GM19023 (cell line): ENCODE results near the gene ABHD2.

ENCODE experiments used
- ATAC-seq: cut with Tn5 transposase; IDR thresholded peaks from one replicate; pipeline ENCODE4 v1.9.1; 2021; ENCODE audit warnings: mild to moderate bottlenecking, moderate library complexity; ENCODE audit not compliant: unreplicated experiment

The ABHD2 gene

DNA sequence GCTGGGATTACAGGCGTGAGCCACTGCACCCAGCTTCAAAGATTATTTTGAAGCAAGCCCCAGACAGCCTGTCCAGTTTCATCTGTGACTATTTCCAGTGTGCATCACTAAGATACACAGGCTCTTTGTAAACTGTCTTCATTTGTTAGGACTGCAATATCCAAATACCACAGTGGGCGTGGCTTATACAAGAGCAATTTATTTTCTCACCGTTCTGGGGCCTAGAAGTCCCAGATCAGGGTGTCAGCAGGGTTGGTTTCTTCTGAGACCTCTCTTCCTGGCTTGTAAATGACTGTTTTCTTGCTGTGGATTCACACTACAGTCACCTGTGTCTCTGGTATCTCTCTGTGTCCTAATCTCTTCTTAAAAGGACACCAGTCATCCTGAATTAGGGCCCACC is 73.4 kb downstream of the ABHD2 start:
- no peak for ATAC-seq

- ATAC-seq = no peak
These were observed 75.2 kb downstream of the ABHD2 start for GRCh38 chr15:89163271-89164055.

GRCh38 chr15:89164712-89165211 is 76.5 kb downstream of the ABHD2 start:
- no peak for ATAC-seq

DNA sequence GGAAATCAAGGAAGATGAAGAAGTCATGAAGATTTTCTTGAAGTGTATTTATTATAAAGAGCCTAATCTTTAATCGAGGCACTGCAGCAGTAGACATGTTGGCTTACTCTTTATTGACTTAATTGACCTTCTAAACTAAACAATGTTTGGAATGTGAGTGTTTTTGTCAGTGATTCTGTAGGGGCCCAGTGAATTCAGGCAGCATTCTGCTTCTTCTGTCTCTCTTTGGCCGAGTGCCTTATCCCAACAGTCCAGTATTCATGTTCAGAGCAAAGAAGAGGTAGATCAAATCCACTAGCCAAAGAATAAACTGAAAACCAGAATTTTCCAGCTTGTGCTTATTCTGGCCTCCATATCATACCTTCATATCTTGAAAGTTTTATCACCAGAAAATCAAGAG is 77.4 kb downstream of the ABHD2 start:
- ATAC-seq = no peak

- peak; percentile 70 for ATAC-seq
These were observed 79.3 kb downstream of the ABHD2 start for GRCh38 chr15:89167267-89168176.

GRCh38 chr15:89168316-89168833 is 80.1 kb downstream of the ABHD2 start:
- ATAC-seq = no peak

DNA sequence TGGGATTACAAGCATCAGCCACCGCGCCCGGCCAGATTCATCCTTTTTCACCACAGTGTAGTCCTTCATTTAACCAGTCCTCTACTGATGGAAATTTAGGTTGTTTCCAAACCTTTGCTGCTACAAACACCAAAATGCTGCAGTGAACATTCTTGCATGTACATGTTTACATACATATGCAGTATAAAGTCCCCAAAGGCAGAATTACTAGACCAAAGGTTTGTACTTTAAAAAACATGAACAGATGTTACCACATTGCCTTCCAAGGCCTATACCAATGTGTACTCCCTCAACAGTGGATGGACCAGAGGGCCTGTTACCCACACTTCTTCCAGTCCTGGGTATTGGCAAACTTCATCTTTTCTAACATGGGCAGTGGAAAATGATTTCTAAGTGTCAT is 82.1 kb downstream of the ABHD2 start:
- no peak for ATAC-seq

- ATAC-seq = no peak
These were observed 83.1 kb downstream of the ABHD2 start for GRCh38 chr15:89171136-89172072.

DNA sequence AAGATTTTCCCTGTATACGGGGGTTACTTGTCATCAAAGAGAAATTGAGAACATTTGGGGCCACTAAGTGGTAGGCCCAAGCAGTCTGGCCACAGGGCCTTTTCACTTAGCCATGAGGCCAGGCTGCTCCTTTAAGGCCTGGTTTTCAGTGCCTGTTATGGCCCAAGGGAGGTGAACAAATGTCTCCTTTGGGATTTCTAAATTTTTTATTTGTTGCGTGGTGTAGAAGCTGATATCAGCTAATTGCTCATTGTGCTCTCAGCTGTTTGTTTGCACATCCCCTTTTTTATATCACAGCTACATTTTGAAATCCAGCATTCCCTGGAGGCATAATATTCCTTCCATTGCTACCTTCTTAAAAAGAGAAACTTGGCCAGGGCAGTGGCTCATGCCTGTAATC is 84.7 kb downstream of the ABHD2 start:
- no peak for ATAC-seq

GRCh38 chr15:89174476-89174875 is 86.2 kb downstream of the ABHD2 start:
- ATAC-seq = no peak

GRCh38 chr15:89175617-89176191 is 87.4 kb downstream of the ABHD2 start:
- no peak for ATAC-seq

GRCh38 chr15:89177116-89177515 is 88.9 kb downstream of the ABHD2 start:
- ATAC-seq = no peak

DNA sequence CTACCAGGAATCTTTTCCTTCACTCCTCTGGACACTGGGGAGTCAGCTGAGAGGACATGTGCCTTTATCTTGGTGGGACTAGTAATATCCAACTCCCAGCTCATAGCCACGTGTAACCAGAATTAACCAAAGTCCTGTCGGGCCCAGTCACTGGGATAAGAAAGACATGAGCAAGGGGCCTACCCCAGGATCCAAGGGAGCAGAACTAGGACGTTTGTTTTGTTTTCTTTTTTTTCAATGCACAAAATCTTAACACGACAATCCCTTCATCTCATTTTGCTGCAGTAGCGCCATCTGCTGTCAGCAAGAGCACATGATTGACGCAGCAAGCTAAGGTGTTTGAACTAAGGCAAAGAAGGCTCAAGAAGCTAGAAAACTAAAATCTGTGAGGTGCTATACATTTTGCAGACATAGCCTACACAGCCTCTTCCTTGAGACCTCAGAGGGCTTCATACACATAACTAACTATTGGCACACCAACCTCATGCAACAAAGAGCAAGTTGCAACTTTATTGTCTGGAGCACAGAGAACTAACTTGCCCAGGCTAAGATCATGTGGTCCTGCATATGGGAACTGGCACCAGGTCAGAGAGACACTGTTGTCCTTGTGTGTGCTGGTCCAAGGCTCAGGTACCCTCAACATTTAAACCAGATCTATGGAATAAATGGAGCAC is 89.5 kb downstream of the ABHD2 start:
- ATAC-seq = no peak

- ATAC-seq = no peak
These were observed 90.2 kb downstream of the ABHD2 start for GRCh38 chr15:89178307-89178977.

- no peak for ATAC-seq
These were observed 92.0 kb downstream of the ABHD2 start for GRCh38 chr15:89179966-89180875.

DNA sequence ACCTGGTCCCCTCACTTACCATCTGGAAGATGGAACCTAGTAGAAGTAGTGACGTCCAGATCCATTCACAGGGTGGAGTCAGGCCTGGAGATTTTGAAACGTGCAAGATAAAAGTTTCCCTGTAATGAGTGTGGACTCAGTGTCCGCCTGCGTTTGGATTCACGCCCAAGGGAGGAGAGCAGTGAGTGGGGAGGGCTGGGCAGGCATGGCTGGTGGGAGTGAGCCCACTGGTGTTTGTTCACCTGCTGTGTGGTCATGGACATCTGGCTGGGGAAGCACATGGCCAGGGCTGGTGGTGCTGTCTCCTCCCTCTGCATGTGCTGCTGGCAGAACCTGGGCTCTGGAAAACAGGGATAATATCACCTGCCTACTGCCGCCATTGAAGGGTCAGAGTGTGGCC is 96.1 kb downstream of the ABHD2 start:
- ATAC-seq = no peak

DNA sequence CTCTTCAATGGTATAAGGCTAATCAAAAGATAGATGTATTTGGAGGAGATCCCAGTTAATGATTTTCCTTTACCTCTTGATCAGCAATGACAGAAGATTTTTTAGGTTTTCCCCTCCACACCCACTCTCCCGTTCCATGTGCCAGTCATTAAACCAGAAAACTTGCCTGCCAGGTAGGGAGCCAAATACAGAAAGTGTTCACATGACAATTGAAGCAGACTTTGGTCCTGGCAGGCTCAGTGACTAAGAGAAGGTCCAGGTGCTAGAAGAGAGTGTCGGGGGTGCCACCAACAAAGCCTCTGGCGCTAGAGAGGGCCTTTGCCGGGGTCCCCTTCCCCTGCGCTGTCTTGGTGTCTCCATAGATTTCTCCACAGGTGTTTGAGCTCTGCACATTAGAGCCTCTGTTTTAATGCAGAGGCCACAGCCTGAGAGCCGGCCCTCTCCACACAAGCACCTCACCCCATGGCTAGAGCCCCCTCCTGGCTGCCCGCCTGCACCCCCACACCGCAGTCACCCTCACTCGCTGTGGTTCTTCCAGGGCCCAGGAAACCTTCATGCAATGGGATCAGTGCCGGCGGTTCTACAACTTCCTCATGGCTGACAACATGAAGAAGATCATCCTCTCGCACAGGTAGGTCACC is 96.8 kb downstream of the ABHD2 start:
- ATAC-seq = no peak

DNA sequence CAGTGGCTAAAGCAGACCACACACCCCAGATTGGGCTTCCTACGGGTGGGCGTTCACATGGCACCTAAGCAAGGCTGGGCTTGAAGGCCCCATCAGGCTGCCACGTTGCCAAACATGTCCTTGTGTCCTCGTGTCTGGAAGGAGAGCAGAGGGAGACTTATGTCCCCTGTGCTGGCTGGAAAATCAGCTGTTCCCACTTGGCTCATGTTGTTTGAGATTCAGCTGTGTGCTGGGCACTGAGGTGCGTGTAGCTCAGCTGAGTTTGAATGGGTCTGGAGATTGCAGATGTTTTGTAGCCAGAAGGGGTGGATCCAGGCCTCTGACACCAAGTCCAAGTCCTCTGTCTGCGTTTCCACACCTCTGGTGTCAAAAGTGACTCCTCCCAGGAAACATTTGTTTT is 98.5 kb downstream of the ABHD2 start:
- ATAC-seq = no peak
